Breast epithelium (tissue), 3 donors: Measurements from ENCODE around the gene KCNIP4.

ENCODE experiments used
- CTCF ChIP-seq, 3 donors: fragments of 450-650 bp; IDR thresholded peaks; one replicate each; pipeline ENCODE4 v1.5.1; 2016 to 2017; ENCODE audit warnings: antibody characterized with exemption in 3 of 3, mild to moderate bottlenecking in 3 of 3, moderate library complexity in 3 of 3
- POLR2A ChIP-seq: fragments of 450-650 bp; IDR thresholded peaks from one replicate; pipeline ENCODE4 v1.6.1; 2016; ENCODE audit warnings: antibody characterized with exemption, mild to moderate bottlenecking, moderate library complexity
- POLR2AphosphoS5 ChIP-seq, 3 donors: sonication (generic); formaldehyde crosslinking; IDR thresholded peaks; one replicate each; pipeline ENCODE4 v1.6.1; 2017; ENCODE audit warnings: antibody characterized with exemption in 3 of 3

- TF ChIP-seq CTCF (IDR thresholded peaks at IDR 0.05) (no peak), POLR2A (no peak), POLR2AphosphoS5 (IDR thresholded peaks at IDR 0.05) (no peak)
Measured at GRCh38 chr4:21544415-21544814, 404.2 kb downstream of the KCNIP4 start.
